Chondrocyte (in vitro differentiated cells): ENCODE measurements around the gene SETBP1. TPM values are rescaled to one million over a fixed set of nuclear protein-coding genes. Genes with fewer than 3 reads are reported as not detected.
A peak's percentile ranks its signal among the peaks of the same experiment; 100 is the strongest.

ENCODE experiments used
- DNase-seq: peaks from one replicate; pipeline ENCODE4 v3.0.0; 2021; ENCODE audit warnings: mixed read lengths, low spot score
- H3K27ac Mint-ChIP-seq: one replicate; pipeline ENCODE4 v1.8.0; 2021; ENCODE audit warnings: mild to moderate bottlenecking, moderate library complexity, mixed read lengths; ENCODE audit not compliant: unreplicated experiment
- H3K27me3 Mint-ChIP-seq: 2 replicates; pipeline ENCODE4 v1.8.0; 2021; ENCODE audit warnings: low read depth, mixed read lengths
- H3K36me3 Mint-ChIP-seq: 2 replicates; pipeline ENCODE4 v1.8.0; 2021; ENCODE audit warnings: low read depth, mixed read lengths
- H3K4me1 Mint-ChIP-seq: 2 replicates; pipeline ENCODE4 v1.8.0; 2021; ENCODE audit warnings: low read depth, mild to moderate bottlenecking, mixed read lengths
- H3K4me3 Mint-ChIP-seq: one replicate; pipeline ENCODE4 v1.8.0; 2021; ENCODE audit warnings: mild to moderate bottlenecking, moderate library complexity, mixed read lengths; ENCODE audit not compliant: unreplicated experiment
- H3K9me3 Mint-ChIP-seq: 2 replicates; pipeline ENCODE4 v1.8.0; 2021; ENCODE audit warnings: low read depth, mixed read lengths
- CTCF ChIP-seq: fragments of 200-600 bp; sonication (generic); IDR thresholded peaks from 2 replicates; pipeline ENCODE4 v1.5.0; 2021; ENCODE audit warnings: antibody characterized with exemption, mild to moderate bottlenecking, moderate library complexity
- total RNA-seq: library from RNA; stranded (reverse); gene quantifications from 3 replicates; pipeline ENCODE4 v1.2.1, GENCODE V29; 2021

The SETBP1 gene
- total RNA-seq, 1 donor from 2014 or later: 29.3 TPM

GRCh38 chr18:44725300-44726058 is 44.8 kb downstream of the SETBP1 start:
- no peak for DNase-seq
- Mint-ChIP-seq H3K4me1 (peaks cover 43% of the 10 kb centered on the region), H3K4me3 (peak overlapping the region; percentile 32), H3K36me3 (peaks cover under 1% of the 10 kb centered on the region), H3K27ac (peak overlapping the region; percentile 90), H3K27me3 (no peaks in the 10 kb centered on the region), H3K9me3 (no peaks in the 10 kb centered on the region)
- no peak for TF ChIP-seq CTCF

- Mint-ChIP-seq H3K9me3 (no peaks in the 10 kb centered on the region), H3K36me3 (no peaks in the 10 kb centered on the region), H3K4me1 (peaks cover 44% of the 10 kb centered on the region), H3K27me3 (no peaks in the 10 kb centered on the region), H3K27ac (peak overlapping the region; percentile 90), H3K4me3 (peak overlapping the region; percentile 32)
- TF ChIP-seq CTCF: no peak
- no peak for DNase-seq
Observed at GRCh38 chr18:44726059-44726421, 45.4 kb downstream of the SETBP1 start.

- H3K4me3 Mint-ChIP-seq: no peak overlapping the region
- DNase-seq: no peak
- no peaks in the 10 kb centered on the region for H3K9me3 Mint-ChIP-seq
- no peak for TF ChIP-seq CTCF
- no peak overlapping the region for H3K27ac Mint-ChIP-seq
- peaks cover 52% of the 10 kb centered on the region for H3K4me1 Mint-ChIP-seq
- H3K27me3 Mint-ChIP-seq: no peaks in the 10 kb centered on the region
- H3K36me3 Mint-ChIP-seq: no peaks in the 10 kb centered on the region
Observed at GRCh38 chr18:44727291-44727690, 46.6 kb downstream of the SETBP1 start.

GRCh38 chr18:44729631-44730101 is 49.0 kb downstream of the SETBP1 start:
- Mint-ChIP-seq H3K36me3 (no peaks in the 10 kb centered on the region), H3K9me3 (no peaks in the 10 kb centered on the region), H3K4me1 (peaks cover 64% of the 10 kb centered on the region), H3K27ac (peak overlapping the region; percentile 34), H3K27me3 (no peaks in the 10 kb centered on the region), H3K4me3 (no peak overlapping the region)
- TF ChIP-seq CTCF: no peak
- no peak for DNase-seq

GRCh38 chr18:44730803-44731529 is 50.3 kb downstream of the SETBP1 start:
- H3K4me1 Mint-ChIP-seq: peaks cover 51% of the 10 kb centered on the region
- no peaks in the 10 kb centered on the region for H3K9me3 Mint-ChIP-seq
- H3K4me3 Mint-ChIP-seq: no peak overlapping the region
- DNase-seq: no peak
- no peaks in the 10 kb centered on the region for H3K36me3 Mint-ChIP-seq
- H3K27ac Mint-ChIP-seq: no peak overlapping the region
- H3K27me3 Mint-ChIP-seq: no peaks in the 10 kb centered on the region
- TF ChIP-seq CTCF: no peak
